IMR-90 (cell line): Measurements from ENCODE around the gene ELMO1. TPM values are rescaled to one million over a fixed set of nuclear protein-coding genes. Genes with fewer than 3 reads are reported as not detected.

Experiments used
- ATAC-seq: fragments of 200-7000 bp; cut with Tn5 transposase; 2 replicates; pipeline ENCODE4 v1.9.1; 2020; ENCODE audit warnings: low read depth, mild to moderate bottlenecking, moderate library complexity
- BruUV-seq: library from RNA; stranded (reverse); fragments of 400-500 nt; replicated peaks from 2 replicates; lab custom pipeline; 2021; lab: Mats Ljungman, UMichigan
- CTCF ChIA-PET: fragments of 300-600 bp; formaldehyde crosslinking; extraction: SDS; loops from one replicate; lab custom pipeline; 2021; ENCODE audit warnings: antibody characterized with exemption; lab: Yijun Ruan, JAX
- POLR2A ChIA-PET: fragments of 300-600 bp; sonication (Branson Sonifier 250); formaldehyde crosslinking; loops from one replicate; lab custom pipeline; 2022; ENCODE audit warnings: antibody characterized with exemption; ENCODE audit not compliant: unreplicated experiment; lab: Charles Lee
- DNase-seq: peaks from one replicate; pipeline ENCODE4 v3.0.0; 2013
- H2AFZ ChIP-seq: replicated peaks from 2 replicates; pipeline ENCODE3; 2013; ENCODE audit warnings: low read length, mild to moderate bottlenecking; ENCODE audit not compliant: poor library complexity
- H2AK5ac ChIP-seq: 2 replicates; pipeline ENCODE4 v1.6.1; 2013; ENCODE audit warnings: low read depth, low read length, inconsistent platforms
- H2AK9ac ChIP-seq: replicated peaks from 2 replicates; pipeline ENCODE3; 2013; ENCODE audit warnings: mild to moderate bottlenecking, low read depth, low read length, moderate library complexity; ENCODE audit not compliant: poor library complexity
- H2BK120ac ChIP-seq: 2 replicates; pipeline ENCODE4 v1.6.1; 2013; ENCODE audit warnings: low read depth, low read length, inconsistent platforms
- H2BK15ac ChIP-seq: 3 replicates; pipeline ENCODE4 v1.6.1; 2013; ENCODE audit warnings: low read depth, low read length, inconsistent platforms
- H2BK20ac ChIP-seq: 2 replicates; pipeline ENCODE4 v1.6.1; 2013; ENCODE audit warnings: low read depth, mild to moderate bottlenecking, inconsistent platforms, low read length, moderate library complexity
- H2BK5ac ChIP-seq: 2 replicates; pipeline ENCODE4 v1.6.1; 2013; ENCODE audit warnings: mild to moderate bottlenecking, low read depth, low read length, inconsistent platforms; ENCODE audit not compliant: poor library complexity, severe bottlenecking
- H3K14ac ChIP-seq: replicated peaks from 2 replicates; pipeline ENCODE4 v1.6.1; 2013; ENCODE audit warnings: low read depth, low read length, inconsistent platforms
- H3K18ac ChIP-seq: 2 replicates; pipeline ENCODE4 v1.6.1; 2013; ENCODE audit warnings: low read depth, low read length, control low read depth
- H3K23ac ChIP-seq: 2 replicates; pipeline ENCODE4 v1.6.1; 2013; ENCODE audit warnings: low read depth, low read length, inconsistent platforms
- H3K27ac ChIP-seq: 2 replicates; pipeline ENCODE4 v1.5.1; 2013; ENCODE audit warnings: mild to moderate bottlenecking, control low read depth, low read length; ENCODE audit not compliant: insufficient read depth
- H3K27me3 ChIP-seq: 2 replicates; pipeline ENCODE4 v1.6.1; 2013; ENCODE audit warnings: low read length; ENCODE audit not compliant: control insufficient read depth, insufficient read depth
- H3K36me3 ChIP-seq: 2 replicates; pipeline ENCODE4 v1.6.1; 2013; ENCODE audit warnings: low read length, mixed read lengths; ENCODE audit not compliant: control insufficient read depth, insufficient read depth
- H3K4ac ChIP-seq: 2 replicates; pipeline ENCODE4 v1.6.1; 2013; ENCODE audit warnings: low read depth, low read length, inconsistent platforms
- H3K4me1 ChIP-seq: 2 replicates; pipeline ENCODE4 v1.6.1; 2013; ENCODE audit warnings: low read length, mixed read lengths; ENCODE audit not compliant: control insufficient read depth, insufficient read depth
- H3K4me2 ChIP-seq: 2 replicates; pipeline ENCODE4 v1.6.1; 2013; ENCODE audit warnings: low read depth, mild to moderate bottlenecking, control low read depth, low read length, moderate library complexity
- H3K4me3 ChIP-seq: 2 replicates; pipeline ENCODE4 v1.5.1; 2013; ENCODE audit warnings: low read depth, mild to moderate bottlenecking, control low read depth, low read length, moderate library complexity; ENCODE audit not compliant: insufficient read depth
- H3K56ac ChIP-seq: 2 replicates; pipeline ENCODE4 v1.6.1; 2013; ENCODE audit warnings: low read length, inconsistent platforms; ENCODE audit not compliant: insufficient read depth; ENCODE audit errors: extremely low read depth
- H3K79me1 ChIP-seq, 2 experiments: 2 replicates each; pipeline ENCODE4 v1.6.1; 2013; ENCODE audit warnings: low read length in 2 of 2, inconsistent platforms in 1 of 2, low read depth in 1 of 2
- H3K9ac ChIP-seq: 2 replicates; pipeline ENCODE4 v1.6.1; 2013; ENCODE audit warnings: low read depth, low read length, control low read depth
- H3K9me1 ChIP-seq: 2 replicates; pipeline ENCODE4 v1.6.1; 2013; ENCODE audit warnings: low read length, inconsistent platforms; ENCODE audit not compliant: insufficient read depth
- H3K9me3 ChIP-seq: 2 replicates; pipeline ENCODE4 v1.6.1; 2013; ENCODE audit warnings: low read length; ENCODE audit not compliant: control insufficient read depth, insufficient read depth
- H4K20me1 ChIP-seq: 2 replicates; pipeline ENCODE4 v1.6.1; 2013; ENCODE audit warnings: low read length, inconsistent platforms; ENCODE audit not compliant: insufficient read depth
- H4K5ac ChIP-seq: 2 replicates; pipeline ENCODE4 v1.6.1; 2013; ENCODE audit warnings: mild to moderate bottlenecking, low read depth, low read length, control low read depth
- H4K8ac ChIP-seq, 2 experiments: 2 replicates each; pipeline ENCODE4 v1.6.1; 2013; ENCODE audit warnings: low read depth in 2 of 2, low read length in 2 of 2, control low read depth in 1 of 2, inconsistent platforms in 1 of 2
- H4K91ac ChIP-seq: 2 replicates; pipeline ENCODE4 v1.6.1; 2013; ENCODE audit warnings: low read depth, low read length, inconsistent platforms; ENCODE audit not compliant: insufficient read depth
- BHLHE40 ChIP-seq: fragments of 150-350 bp; IDR thresholded peaks from 2 replicates; pipeline ENCODE4 v1.6.1; 2016; ENCODE audit warnings: mild to moderate bottlenecking, low read depth, low read length
- CTCF ChIP-seq: conservative IDR thresholded peaks from 2 replicates; pipeline ENCODE4 v1.5.1; 2012; ENCODE audit warnings: mild to moderate bottlenecking, low read depth, low read length, improper control_type of control experiment
- FOS ChIP-seq: fragments of 150-350 bp; IDR thresholded peaks from 2 replicates; pipeline ENCODE4 v1.6.1; 2016; ENCODE audit warnings: low read depth, low read length
- POLR2A ChIP-seq: IDR thresholded peaks from 2 replicates; pipeline ENCODE4 v1.6.1; 2012; ENCODE audit warnings: mild to moderate bottlenecking, low read depth, low read length
- RAD21 ChIP-seq: IDR thresholded peaks from 2 replicates; pipeline ENCODE4 v1.6.1; 2012; ENCODE audit warnings: low read length, improper control_type of control experiment
- WGBS, 2 experiments: methylation state at CpG; one replicate each; pipeline versions ENCODE4 v1.1.5 to v1.1.7; 2013; ENCODE audit warnings: missing lambda C conversion rate in 2 of 2; ENCODE audit not compliant: insufficient read length in 1 of 2; ENCODE audit errors: extremely low coverage in 2 of 2; 5-methylcytosine and 5-hydroxymethylcytosine counted together
- dilution Hi-C: fragments of 300-500 bp; cut with HindIII; formaldehyde crosslinking; loops from one replicate; pipeline ENCODE4 v1.14.3; 2018; ENCODE audit warnings: low sequenced_read_pairs; ENCODE audit not compliant: unreplicated experiment
- in situ Hi-C: fragments of 300-500 bp; cut with MboI; formaldehyde crosslinking; loops from 3 replicates; pipeline ENCODE4 v1.14.3; 2019; ENCODE audit warnings: low sequenced_read_pairs, inconsistent platforms, mixed read lengths
- intact Hi-C: fragments of 100-400 bp; cut with micrococcal nuclease; formaldehyde crosslinking; loops from 2 replicates; pipeline ENCODE4 v1.10.0; 2022
- polyA plus RNA-seq, 3 experiments: library from polyadenylated mRNA; depleted of rRNA; stranded (reverse); fragments of >200 nt; gene quantifications; 2 replicates each; pipeline ENCODE4 v1.2.3, GENCODE V29; 2012; ENCODE audit warnings: low replicate concordance in 1 of 3
- total RNA-seq: library from RNA; depleted of rRNA; stranded (reverse); fragments of >200 nt; gene quantifications from 2 replicates; pipeline ENCODE4 v1.2.3, GENCODE V29; 2012

ELMO1 gene
- total and polyA plus RNA-seq, 2 of the 4 experiments (the other 2 are of a cell fraction) = 0.03 TPM; not detected in 1

DNA sequence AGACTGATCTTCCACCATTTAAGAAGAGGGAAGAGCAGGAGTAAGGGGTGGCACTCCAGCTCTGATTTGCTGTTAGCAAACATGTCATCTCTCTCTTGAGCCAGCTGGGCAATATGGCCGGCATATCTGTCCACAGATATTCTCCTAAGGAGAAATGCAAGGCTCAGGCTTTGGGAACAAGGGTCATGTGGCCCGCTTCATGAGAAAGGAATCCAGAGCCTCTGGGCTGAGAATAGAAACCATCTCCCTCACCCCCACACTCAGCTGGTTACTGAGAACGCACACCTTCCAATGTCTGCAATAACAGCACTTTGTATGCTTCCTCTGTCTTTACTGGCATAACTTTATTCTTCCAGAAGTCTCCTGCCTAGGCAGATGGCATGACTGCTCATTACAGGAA lies 171.2 kb downstream of the ELMO1 start:
- Histone ChIP-seq H3K9me1 (no peaks in the 10 kb centered on the region), H3K4me2 (no peak overlapping the region), H2BK15ac (no peak overlapping the region), H3K27ac (no peak overlapping the region), H2BK5ac (no peak overlapping the region), H4K5ac (no peak overlapping the region), H2AK5ac (no peak overlapping the region), H4K20me1 (no peaks in the 10 kb centered on the region), H3K56ac (no peak overlapping the region), H3K9ac (no peak overlapping the region), H3K4me3 (no peak overlapping the region), H3K9me3 (peaks cover 16% of the 10 kb centered on the region), H2BK20ac (no peak overlapping the region), H3K14ac (no peak overlapping the region), H2AK9ac (no peak overlapping the region), H3K79me1 (no peaks in the 10 kb centered on the region), H4K8ac (no peak overlapping the region), H3K27me3 (no peaks in the 10 kb centered on the region), H3K36me3 (no peaks in the 10 kb centered on the region), H4K91ac (no peak overlapping the region), H2AFZ (no peak overlapping the region), H3K23ac (no peak overlapping the region), H3K4ac (no peak overlapping the region), H2BK120ac (no peak overlapping the region), H3K4me1 (no peaks in the 10 kb centered on the region), H3K18ac (no peak overlapping the region)
- ChIA-PET CTCF (no interaction called here), POLR2A (no interaction called here)
- no TSS peak for BruUV-seq
- WGBS, 2 experiments = 80% methylated on average over 1 of the region's 3 CpGs; no CpG with 5 or more reads in 1 of the 2 experiments
- in situ Hi-C loops = no loop called here
- dilution Hi-C loops = no loop called here
- no peak for DNase-seq
- intact Hi-C loops = no loop called here
- TF ChIP-seq RAD21 = no peak
- TF ChIP-seq FOS = no peak
- no peak for TF ChIP-seq BHLHE40
- TF ChIP-seq CTCF = no peak
- TF ChIP-seq POLR2A = no peak
- no peak for ATAC-seq
